Measurements from ENCODE around the gene LHX4.

GRCh38 chr1:180181996-180182642 lies 47.9 kb upstream of the LHX4 start:
- no peak for TF ChIP-seq CTCF (IDR thresholded peaks at IDR 0.05)
- no peak for TF ChIP-seq EP300 (IDR thresholded peaks at IDR 0.05)

Data from tibial nerve (tissue), 4 donors.